Fibroblast of skin of left biceps (primary cell): ENCODE results near the gene CCR6.

Experiments used
- DNase-seq, 2 experiments: peaks; one replicate each; pipeline ENCODE4 v3.0.0-alpha.2; 2013; ENCODE audit warnings: low read depth in 2 of 2

CCR6 gene

GRCh38 chr6:167119670-167120582, 3.0 kb upstream of the CCR6 start:
- DNase-seq = no peak

GRCh38 chr6:167120583-167120903, 2.4 kb upstream of the CCR6 start:
- DNase-seq = no peak

GRCh38 chr6:167121335-167121841, 1.5 kb upstream of the CCR6 start:
- DNase-seq = no peak

- no peak for DNase-seq
These were observed 662 bp upstream of the CCR6 start for GRCh38 chr6:167122041-167122826.

- no peak for DNase-seq
These were observed 1.9 kb downstream of the CCR6 start for GRCh38 chr6:167124753-167125152.

GRCh38 chr6:167125410-167125809, 2.5 kb downstream of the CCR6 start:
- DNase-seq = no peak

GRCh38 chr6:167125855-167126349, 3.0 kb downstream of the CCR6 start:
- no peak for DNase-seq

GRCh38 chr6:167127785-167128531, 5.1 kb downstream of the CCR6 start:
- DNase-seq = no peak

- no peak for DNase-seq
These were observed 6.3 kb downstream of the CCR6 start for GRCh38 chr6:167129159-167129558.

- DNase-seq = no peak
These were observed 6.7 kb downstream of the CCR6 start for GRCh38 chr6:167129562-167129961.

- no peak for DNase-seq
These were observed 7.2 kb downstream of the CCR6 start for GRCh38 chr6:167130008-167130677.

- no peak for DNase-seq
These were observed 8.1 kb downstream of the CCR6 start for GRCh38 chr6:167130712-167131684.

- DNase-seq = no peak
These were observed 11.8 kb downstream of the CCR6 start for GRCh38 chr6:167134448-167135328.

GRCh38 chr6:167136376-167136775, 13.5 kb downstream of the CCR6 start:
- no peak for DNase-seq

GRCh38 chr6:167137081-167137480, 14.2 kb downstream of the CCR6 start:
- no peak for DNase-seq

GRCh38 chr6:167137881-167138280, 15.0 kb downstream of the CCR6 start:
- no peak for DNase-seq

- DNase-seq = no peak
These were observed 16.9 kb downstream of the CCR6 start for GRCh38 chr6:167139761-167140160.

- DNase-seq = no peak
These were observed 17.9 kb downstream of the CCR6 start for GRCh38 chr6:167140589-167141474.
